Astrocyte of the spinal cord (primary cell): ENCODE measurements around the gene STXBP2.

ENCODE experiments used
- DNase-seq: peaks from one replicate; pipeline ENCODE4 v3.0.0; 2011; ENCODE audit warnings: low read depth, low spot score
- H3K4me3 ChIP-seq: 2 replicates; pipeline ENCODE4 v1.5.1; 2011; ENCODE audit warnings: low read depth, mild to moderate bottlenecking, low read length, moderate library complexity
- CTCF ChIP-seq: IDR thresholded peaks from 2 replicates; pipeline ENCODE4 v1.5.1; 2012; ENCODE audit warnings: low read depth, mild to moderate bottlenecking, low read length, inconsistent platforms
- in situ Hi-C: cut with HindIII; loops from 2 replicates; pipeline ENCODE4 v1.10.0; 2017; ENCODE audit warnings: low sequenced_read_pairs

The STXBP2 gene

DNA sequence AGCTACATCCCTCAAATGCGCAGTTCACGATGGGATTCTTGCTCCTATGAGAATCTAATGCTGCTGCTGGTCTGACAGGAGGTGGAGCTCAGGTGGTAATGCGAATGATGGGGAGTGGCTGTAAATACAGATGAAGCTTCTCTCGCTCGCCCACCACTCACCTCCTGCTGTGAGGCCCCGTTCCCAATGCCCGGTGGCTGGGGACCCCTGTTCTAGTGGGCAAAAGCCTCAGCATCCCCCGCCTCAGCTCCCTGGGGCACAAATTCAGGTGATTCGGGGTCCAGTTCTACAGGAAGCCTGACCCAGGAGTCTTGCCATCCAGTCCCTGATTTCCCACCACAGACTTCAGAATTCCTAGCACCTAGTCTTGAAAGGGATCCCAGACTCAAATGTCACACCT lies 35.6 kb downstream of the STXBP2 start:
- DNase-seq, result no peak
- no peak overlapping the region for H3K4me3 ChIP-seq
- in situ Hi-C loops, result no loop called here

GRCh38 chr19:7674010-7675005 lies 37.4 kb downstream of the STXBP2 start:
- in situ Hi-C loops, result no loop called here
- H3K4me3 ChIP-seq, result no peak overlapping the region
- TF ChIP-seq CTCF, result no peak
- DNase-seq, result peak; percentile 29

More for the DNA sequence above, 35.6 kb downstream of the STXBP2 start:
- TF ChIP-seq CTCF, result no peak

DNA sequence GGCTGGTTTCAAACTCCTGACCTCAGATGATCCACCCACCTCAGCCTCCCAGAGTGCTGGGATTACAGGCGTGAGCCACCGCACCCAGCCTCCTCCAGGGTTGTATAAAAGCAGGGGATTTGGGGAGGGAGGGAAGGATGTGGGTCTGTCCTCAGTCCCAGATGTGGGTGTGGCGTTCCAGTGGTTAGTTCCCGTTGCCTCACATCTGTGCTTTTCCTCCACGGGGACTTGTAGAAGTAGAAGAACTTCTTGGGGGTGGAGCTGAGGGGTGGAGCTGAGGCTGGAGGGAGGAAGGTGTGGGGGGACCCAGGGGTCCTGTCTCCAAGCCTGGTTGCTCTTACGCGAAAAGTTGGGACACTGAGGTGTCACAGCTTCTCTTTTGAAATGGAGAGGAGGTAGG lies 39.5 kb downstream of the STXBP2 start:
- H3K4me3 ChIP-seq, result no peak overlapping the region
- in situ Hi-C loops, result no loop called here
- no peak for DNase-seq
- TF ChIP-seq CTCF, result no peak

DNA sequence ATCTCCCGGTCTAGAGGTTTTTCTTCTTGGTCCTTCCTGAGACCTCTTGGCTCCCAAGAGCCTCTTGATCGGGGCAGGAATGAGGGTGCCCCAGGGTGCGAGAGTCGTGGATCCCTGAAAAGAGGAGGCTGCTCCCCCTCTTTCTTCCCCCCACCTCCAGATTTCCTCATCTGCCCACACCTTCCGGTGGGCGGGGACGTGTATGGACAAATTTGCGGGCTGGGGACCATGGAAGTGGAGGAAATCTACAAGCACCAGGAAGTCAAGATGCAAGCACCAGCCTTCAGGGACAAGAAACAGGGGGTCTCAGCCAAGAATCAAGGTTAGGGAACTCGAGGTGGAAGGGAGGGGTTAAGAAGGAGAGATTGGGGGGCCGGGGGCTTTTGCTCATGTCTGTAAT lies 39.9 kb downstream of the STXBP2 start, which contains the start of gene MCEMP1:
MCEMP1 (plus strand) TSS at position 237 of the 400 bp plus-strand sequence; CDS start at position 268, 31 bp downstream.
- DNase-seq, result no peak
- no peak within 1 kb of the TSS for H3K4me3 ChIP-seq
- TF ChIP-seq CTCF, result no peak
- in situ Hi-C loops, result no loop called here

GRCh38 chr19:7677669-7678311 lies 40.9 kb downstream of the STXBP2 start:
- no peak for DNase-seq
- in situ Hi-C loops, result no loop called here
- H3K4me3 ChIP-seq, result no peak overlapping the region
- TF ChIP-seq CTCF, result no peak

- in situ Hi-C loops, result no loop called here
- no peak for TF ChIP-seq CTCF
- no peak for DNase-seq
- H3K4me3 ChIP-seq, result no peak overlapping the region
Measured at GRCh38 chr19:7678971-7679751, 42.3 kb downstream of the STXBP2 start.
